ENCODE results near the gene TIAM1.

GRCh38 chr21:31349208-31349607 lies 5.1 kb upstream of the TIAM1 start:
- TF ChIP-seq, protein P1, sequence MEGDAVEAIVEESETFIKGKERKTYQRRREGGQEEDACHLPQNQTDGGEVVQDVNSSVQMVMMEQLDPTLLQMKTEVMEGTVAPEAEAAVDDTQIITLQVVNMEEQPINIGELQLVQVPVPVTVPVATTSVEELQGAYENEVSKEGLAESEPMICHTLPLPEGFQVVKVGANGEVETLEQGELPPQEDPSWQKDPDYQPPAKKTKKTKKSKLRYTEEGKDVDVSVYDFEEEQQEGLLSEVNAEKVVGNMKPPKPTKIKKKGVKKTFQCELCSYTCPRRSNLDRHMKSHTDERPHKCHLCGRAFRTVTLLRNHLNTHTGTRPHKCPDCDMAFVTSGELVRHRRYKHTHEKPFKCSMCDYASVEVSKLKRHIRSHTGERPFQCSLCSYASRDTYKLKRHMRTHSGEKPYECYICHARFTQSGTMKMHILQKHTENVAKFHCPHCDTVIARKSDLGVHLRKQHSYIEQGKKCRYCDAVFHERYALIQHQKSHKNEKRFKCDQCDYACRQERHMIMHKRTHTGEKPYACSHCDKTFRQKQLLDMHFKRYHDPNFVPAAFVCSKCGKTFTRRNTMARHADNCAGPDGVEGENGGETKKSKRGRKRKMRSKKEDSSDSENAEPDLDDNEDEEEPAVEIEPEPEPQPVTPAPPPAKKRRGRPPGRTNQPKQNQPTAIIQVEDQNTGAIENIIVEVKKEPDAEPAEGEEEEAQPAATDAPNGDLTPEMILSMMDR (IDR thresholded peaks at IDR 0.05), result no peak
- no peak for TF ChIP-seq POLR2A (IDR thresholded peaks at IDR 0.05)

Data from right lobe of liver (tissue), 4 donors.